A673 (cell line): ENCODE results near the gene BBS2.

Source experiments
- CTCF ChIP-seq: fragments of 300-800, 200-600 bp; sonication (generic); conservative IDR thresholded peaks from 2 replicates; pipeline ENCODE4 v1.5.1; 2017; ENCODE audit warnings: low read depth, mild to moderate bottlenecking, antibody characterized with exemption, low read length, moderate library complexity, mixed read lengths
- EZH2 ChIP-seq: fragments of 200-600 bp; sonication (generic); IDR thresholded peaks from 2 replicates; pipeline ENCODE4 v1.6.1; 2017; ENCODE audit warnings: borderline replicate concordance, low read depth, mild to moderate bottlenecking, mixed read lengths, antibody characterized with exemption, low read length; ENCODE audit not compliant: poor library complexity, severe bottlenecking

DNA sequence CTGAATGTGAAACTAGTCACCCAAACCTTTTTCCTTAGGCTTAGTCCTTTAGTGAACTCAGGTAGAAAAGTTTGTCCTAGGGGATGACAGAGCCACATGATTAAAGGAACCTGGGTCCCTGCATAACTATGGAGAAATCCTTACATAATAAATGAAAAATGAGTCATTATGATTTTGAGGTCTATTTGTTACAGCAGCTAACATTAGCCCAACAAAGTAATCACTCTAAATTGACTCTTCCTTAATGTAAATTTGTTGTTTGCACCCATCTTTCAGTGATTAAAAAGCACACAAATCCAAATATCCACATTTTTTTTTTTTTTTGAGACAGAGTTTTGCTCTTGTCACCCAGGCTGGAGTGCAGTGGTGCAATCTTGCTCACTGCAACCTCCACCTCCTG is 36.4 kb downstream of the BBS2 start:
- TF ChIP-seq CTCF = no peak
- TF ChIP-seq EZH2 = no peak
